Gastroesophageal sphincter (tissue), 3 donors: Measurements from ENCODE around the gene CNTROB.

Source experiments
- CTCF ChIP-seq, 4 experiments: fragments of 200-600 bp in 2 of 4; fragments of 450-650 bp in 2 of 4; sonication (generic) in 1 of 4; IDR thresholded peaks; one replicate each; pipeline ENCODE4 v1.5.1; 2017 to 2019; ENCODE audit warnings: antibody characterized with exemption in 4 of 4, mild to moderate bottlenecking in 2 of 4, moderate library complexity in 2 of 4
- EP300 ChIP-seq: sonication (generic); formaldehyde crosslinking; IDR thresholded peaks from one replicate; pipeline ENCODE4 v1.6.1; 2017; ENCODE audit warnings: antibody characterized with exemption, mild to moderate bottlenecking
- POLR2A ChIP-seq, 2 donors: fragments of 450-650 bp; IDR thresholded peaks; one replicate each; pipeline ENCODE4 v1.6.1; 2017; ENCODE audit warnings: antibody characterized with exemption in 2 of 2, mild to moderate bottlenecking in 2 of 2, moderate library complexity in 1 of 2
- POLR2AphosphoS5 ChIP-seq: sonication (generic); formaldehyde crosslinking; IDR thresholded peaks from one replicate; pipeline ENCODE4 v1.6.1; 2017; ENCODE audit warnings: antibody characterized with exemption

GRCh38 chr17:7932949-7933348 is 943 bp downstream of the CNTROB start:
- TF ChIP-seq CTCF (IDR thresholded peaks at IDR 0.05) (peak in 1 of 4 experiments; percentile 13), POLR2A (IDR thresholded peaks at IDR 0.05) (no peak), POLR2AphosphoS5 (no peak), EP300 (no peak)
